DND-41 (cell line): ENCODE results near the gene TIPRL.
A peak's percentile ranks its signal among the peaks of the same experiment; 100 is the strongest.

Source experiments
- ATAC-seq: fragments of 200-7000 bp; cut with Tn5 transposase; 3 replicates; pipeline ENCODE4 v1.9.1; 2021; ENCODE audit warnings: low read depth; ENCODE audit not compliant: insufficient read depth
- DNase-seq: peaks from one replicate; pipeline ENCODE4 v3.0.0-alpha.2; 2020
- H2AFZ ChIP-seq: 2 replicates; pipeline ENCODE4 v1.6.0; 2012; ENCODE audit warnings: low read depth, low read length
- H3K27ac ChIP-seq: 2 replicates; pipeline ENCODE4 v1.5.1; 2012; ENCODE audit warnings: low read length, inconsistent platforms
- H3K27me3 ChIP-seq: fragments of 200-600 bp; sonication (generic); 2 replicates; pipeline ENCODE4 v1.6.0; 2012; ENCODE audit warnings: low read length, mild to moderate bottlenecking, inconsistent platforms; ENCODE audit not compliant: insufficient read depth, poor library complexity
- H3K36me3 ChIP-seq: 2 replicates; pipeline ENCODE4 v1.5.1; 2012; ENCODE audit warnings: low read length, inconsistent platforms; ENCODE audit not compliant: insufficient read depth
- H3K4me1 ChIP-seq: 2 replicates; pipeline ENCODE4 v1.5.1; 2012; ENCODE audit warnings: mild to moderate bottlenecking, low read length; ENCODE audit not compliant: insufficient read depth
- H3K4me2 ChIP-seq: 2 replicates; pipeline ENCODE4 v1.6.0; 2012; ENCODE audit warnings: mild to moderate bottlenecking, moderate library complexity, low read length, inconsistent platforms; ENCODE audit not compliant: insufficient read depth
- H3K4me3 ChIP-seq, 2 experiments: fragments of 200-600 bp in 1 of 2; shearing (Covaris generic) in 1 of 2; 2 replicates each; pipeline ENCODE4 v1.5.1; 2012 to 2016; ENCODE audit warnings: inconsistent platforms in 2 of 2, low read length in 2 of 2, mild to moderate bottlenecking in 2 of 2, low read depth in 1 of 2, moderate library complexity in 1 of 2
- H3K79me2 ChIP-seq: 2 replicates; pipeline ENCODE4 v1.6.0; 2012; ENCODE audit warnings: low read length, inconsistent platforms; ENCODE audit not compliant: insufficient read depth
- H3K9ac ChIP-seq: 2 replicates; pipeline ENCODE4 v1.6.0; 2012; ENCODE audit warnings: low read depth, mild to moderate bottlenecking, inconsistent platforms, low read length, moderate library complexity
- H3K9me3 ChIP-seq: 2 replicates; pipeline ENCODE4 v1.5.1; 2012; ENCODE audit warnings: low read length, moderate library complexity, mild to moderate bottlenecking, inconsistent platforms; ENCODE audit not compliant: insufficient read depth, severe bottlenecking
- H4K20me1 ChIP-seq: 2 replicates; pipeline ENCODE4 v1.6.0; 2012; ENCODE audit warnings: low read length; ENCODE audit not compliant: insufficient read depth
- CTCF ChIP-seq: IDR thresholded peaks from 2 replicates; pipeline ENCODE4 v1.5.1; 2012; ENCODE audit warnings: borderline replicate concordance, low read length, moderate library complexity, mild to moderate bottlenecking; ENCODE audit not compliant: poor library complexity, severe bottlenecking; ENCODE audit errors: extremely low read depth
- EZH2 ChIP-seq: IDR thresholded peaks from 3 replicates; pipeline ENCODE4 v1.6.1; 2012; ENCODE audit warnings: borderline replicate concordance, low read depth, mild to moderate bottlenecking, moderate library complexity, low read length, inconsistent platforms; ENCODE audit not compliant: severe bottlenecking

Gene TIPRL

GRCh38 chr1:168235548-168235885 lies 56.8 kb downstream of the TIPRL start:
- H3K79me2 ChIP-seq = peaks cover 52% of the 10 kb centered on the region
- ATAC-seq (0 out of 3 replicates have a peak, but pooled peaks have one; percentile 8), DNase-seq (no peak)
- no peak for TF ChIP-seq CTCF
- no peak overlapping the region for H3K4me2 ChIP-seq
- H3K27ac ChIP-seq = no peak overlapping the region
- 0 out of 2 replicates have a peak, but pooled peaks cover 2% of the 10 kb centered on the region for H3K4me1 ChIP-seq
- no peak overlapping the region for H3K9ac ChIP-seq
- peaks cover 97% of the 10 kb centered on the region for H3K36me3 ChIP-seq
- H3K9me3 ChIP-seq = no peaks in the 10 kb centered on the region
- H3K27me3 ChIP-seq = no peaks in the 10 kb centered on the region
- H2AFZ ChIP-seq = no peak overlapping the region
- peaks cover 37% of the 10 kb centered on the region for H4K20me1 ChIP-seq
- H3K4me3 ChIP-seq = no peak overlapping the region

GRCh38 chr1:168235937-168236336 lies 57.2 kb downstream of the TIPRL start:
- DNase-seq (no peak), ATAC-seq (no peak)
- H3K9ac ChIP-seq = no peak overlapping the region
- peaks cover 48% of the 10 kb centered on the region for H3K79me2 ChIP-seq
- H3K9me3 ChIP-seq = no peaks in the 10 kb centered on the region
- TF ChIP-seq EZH2 (no peak), CTCF (no peak)
- H3K36me3 ChIP-seq = peaks cover 97% of the 10 kb centered on the region
- H3K27me3 ChIP-seq = no peaks in the 10 kb centered on the region
- H2AFZ ChIP-seq = no peak overlapping the region
- H4K20me1 ChIP-seq = peaks cover 34% of the 10 kb centered on the region
- H3K4me2 ChIP-seq = no peak overlapping the region
- H3K4me1 ChIP-seq = 0 out of 2 replicates have a peak, but pooled peaks cover 2% of the 10 kb centered on the region
- no peak overlapping the region for H3K4me3 ChIP-seq
- H3K27ac ChIP-seq = no peak overlapping the region

- no peak for DNase-seq
- H3K4me1 ChIP-seq = no peaks in the 10 kb centered on the region
- H3K36me3 ChIP-seq = peaks cover 97% of the 10 kb centered on the region
- ATAC-seq = no peak
- H3K27me3 ChIP-seq = no peaks in the 10 kb centered on the region
- no peaks in the 10 kb centered on the region for H3K9me3 ChIP-seq
- H3K27ac ChIP-seq = no peak overlapping the region
- peaks cover 26% of the 10 kb centered on the region for H4K20me1 ChIP-seq
- no peak overlapping the region for H3K4me3 ChIP-seq
- TF ChIP-seq EZH2 = no peak
- TF ChIP-seq CTCF = no peak
- peaks cover 37% of the 10 kb centered on the region for H3K79me2 ChIP-seq
- no peak overlapping the region for H3K4me2 ChIP-seq
- H3K9ac ChIP-seq = no peak overlapping the region
- no peak overlapping the region for H2AFZ ChIP-seq
These were observed 58.3 kb downstream of the TIPRL start for GRCh38 chr1:168236836-168237611.
